ENCODE measurements around the gene HBE1.
"Not testable (repeated sequence)": the region's sequence is repeated elsewhere in the genome, so short reads cannot be mapped to it uniquely, and the experiment has no call there.

HBE1 gene

DNA sequence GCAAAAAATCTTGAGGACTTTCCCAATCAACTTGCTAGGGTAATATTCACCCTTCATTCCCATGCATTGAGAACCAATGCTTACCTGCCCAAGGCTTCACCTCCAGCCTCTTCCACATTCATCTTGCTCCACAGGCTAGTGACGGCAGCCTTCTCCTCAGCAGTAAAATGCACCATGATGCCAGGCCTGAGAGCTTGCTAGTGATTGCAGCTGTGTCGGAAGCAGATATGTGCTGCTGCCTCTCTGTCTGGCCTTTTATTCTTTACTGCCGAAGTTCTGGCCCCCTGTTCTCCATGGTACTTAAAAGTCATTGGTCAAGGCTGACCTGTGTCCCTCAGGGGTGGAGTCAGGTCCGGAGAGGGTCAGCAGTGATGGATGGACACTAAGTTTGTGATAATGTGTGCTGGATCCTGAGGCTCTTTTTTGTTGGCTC, at the start of gene HBE1:
TSS of gene HBE1 (minus strand) at position 231 of the 433 bp plus-strand sequence. CDS start at position 176, 55 bp downstream.
- DNase-seq, result no peak

DNA sequence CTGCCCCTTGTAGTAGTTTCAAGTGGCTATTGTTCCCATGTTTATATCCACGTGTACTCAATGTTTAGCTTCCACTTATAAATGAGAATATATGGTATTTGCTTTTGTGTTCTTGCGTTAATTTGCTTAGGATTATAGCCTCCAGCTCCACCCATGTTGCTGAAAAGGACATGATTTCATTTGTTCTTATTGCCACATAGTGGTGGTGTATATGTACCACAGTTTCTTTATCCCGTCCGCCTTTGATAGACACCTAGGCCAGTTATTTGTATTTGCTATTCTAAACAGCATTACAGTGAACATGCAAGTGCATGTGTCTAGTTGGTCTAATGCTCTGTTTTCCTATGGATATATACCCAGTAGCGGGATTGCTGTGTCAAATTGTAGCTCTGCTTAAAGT, 47.5 kb upstream of the HBE1 start:
- DNase-seq, result no peak

DNA sequence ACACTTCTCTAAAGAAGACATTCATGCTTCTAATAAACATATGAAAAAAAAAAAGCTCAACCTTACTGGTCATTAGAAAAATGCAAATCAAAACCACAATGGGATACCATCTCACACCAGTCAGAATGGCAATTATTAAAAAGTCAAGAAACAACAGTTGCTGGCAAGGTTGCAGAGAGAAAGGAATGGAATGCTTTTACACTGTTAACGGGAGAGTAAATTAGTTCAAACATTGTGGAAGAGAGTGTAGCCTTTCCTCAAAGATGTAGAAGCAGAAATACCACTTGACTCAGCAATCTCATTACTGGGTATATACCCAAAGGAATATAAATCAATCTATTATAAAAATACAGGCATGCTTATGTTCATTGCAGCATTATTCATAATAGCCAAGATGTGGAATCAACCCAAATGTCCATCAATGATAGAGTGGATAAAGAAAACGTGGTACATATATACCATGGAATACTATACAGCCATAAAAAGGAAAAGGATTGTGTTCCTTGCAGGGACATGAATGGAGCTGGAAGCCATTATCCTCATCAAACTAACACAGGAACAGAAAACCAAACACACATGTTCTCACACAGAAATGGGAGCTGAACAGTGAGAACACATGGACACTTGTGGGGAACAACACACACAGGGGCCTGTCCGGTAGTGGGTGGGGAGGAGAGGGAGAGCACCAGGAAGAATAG, 43.7 kb upstream of the HBE1 start:
- DNase-seq, result not testable (repeated sequence)

DNA sequence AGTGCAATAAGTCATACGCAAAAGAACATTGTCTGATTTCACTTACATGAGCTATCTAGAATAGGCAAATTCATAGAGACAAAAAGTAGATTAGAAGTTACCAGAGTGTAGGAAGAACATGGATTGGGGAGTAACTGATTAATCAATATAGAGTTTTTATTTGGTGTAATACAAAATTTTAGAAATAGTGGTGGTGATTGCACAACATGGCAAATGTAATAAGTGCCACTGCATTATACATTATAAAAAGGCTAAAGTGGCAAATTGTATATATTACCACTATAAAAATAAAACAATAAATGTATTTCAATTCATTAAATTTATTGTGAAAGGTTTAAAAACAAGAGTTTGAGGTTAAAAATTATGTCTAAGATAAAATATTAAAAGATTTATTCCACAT, 40.7 kb upstream of the HBE1 start:
- DNase-seq, result no peak

DNA sequence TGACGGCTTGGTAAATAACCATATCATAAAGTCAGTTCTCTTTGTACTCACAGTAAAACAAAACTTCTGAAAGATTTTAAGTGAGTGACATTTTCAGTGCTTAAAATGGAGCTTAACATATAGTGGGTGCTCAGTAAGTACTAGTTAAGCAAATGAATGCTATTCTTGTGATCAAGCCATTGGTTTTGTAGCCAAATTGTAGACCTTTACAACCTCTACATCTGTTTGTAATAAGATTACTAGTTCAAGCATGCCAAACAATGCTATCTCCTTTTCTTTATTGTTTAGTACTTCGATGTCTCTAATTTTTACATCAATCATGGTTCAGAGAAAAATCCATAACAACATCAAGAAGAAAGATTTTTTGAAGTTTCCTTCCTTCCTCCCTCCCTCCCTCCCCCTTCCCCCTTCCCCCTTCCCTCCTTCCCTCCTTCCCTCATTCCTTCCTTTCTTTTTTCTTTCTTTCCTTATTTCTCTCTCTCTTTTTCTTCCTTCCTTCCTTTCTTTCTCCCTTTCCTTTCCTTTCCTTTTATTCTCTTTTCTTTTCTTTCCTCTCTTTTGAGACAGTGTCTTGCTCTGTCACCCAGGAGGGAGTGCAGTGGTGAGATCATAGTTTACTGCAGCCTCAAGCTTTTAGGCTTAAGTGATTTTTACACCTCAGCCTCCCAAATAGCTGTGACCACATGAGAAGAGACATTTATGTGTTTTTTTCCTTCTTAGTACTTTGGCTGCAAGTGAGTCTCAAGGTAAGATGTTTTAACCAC, 37.7 kb upstream of the HBE1 start:
- DNase-seq, result no peak

DNA sequence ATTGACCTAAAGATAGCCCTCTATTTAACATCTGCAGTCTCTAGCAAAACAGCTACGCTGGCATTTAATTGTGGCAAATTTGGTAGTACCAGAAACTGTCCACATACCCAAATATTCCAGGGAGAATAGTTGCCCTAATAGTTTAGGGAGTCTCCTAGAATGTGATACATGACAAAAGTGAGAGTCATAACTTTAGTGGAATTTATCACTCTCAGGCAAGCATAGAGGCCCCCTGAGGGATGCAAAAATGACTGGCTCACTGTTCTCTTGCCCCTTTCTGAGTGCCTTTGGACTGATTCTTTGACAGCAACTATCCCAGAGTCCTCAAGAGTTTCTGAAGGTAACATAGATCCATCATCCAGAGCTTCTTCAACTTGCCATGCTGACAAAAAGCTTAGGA, 34.3 kb upstream of the HBE1 start:
- DNase-seq, result no peak

DNA sequence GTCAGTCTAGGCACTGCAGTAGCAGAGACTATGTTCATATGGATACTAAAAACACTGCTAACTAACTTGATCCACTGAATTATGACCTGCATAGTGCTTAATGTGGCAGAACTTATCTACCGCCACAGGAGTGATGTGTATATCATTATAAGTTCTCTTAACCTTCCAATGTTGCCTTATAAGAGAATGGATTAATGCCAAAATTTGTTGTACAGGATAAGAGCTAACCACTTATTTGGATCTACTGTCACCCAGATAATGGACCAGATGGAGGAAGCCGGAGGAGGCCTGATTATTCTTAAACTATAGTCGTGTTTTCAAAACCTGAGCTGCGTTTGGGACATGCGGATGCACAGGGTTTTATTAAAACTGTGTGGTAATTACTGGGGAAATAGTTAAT, 33.9 kb upstream of the HBE1 start:
- no peak for DNase-seq

DNA sequence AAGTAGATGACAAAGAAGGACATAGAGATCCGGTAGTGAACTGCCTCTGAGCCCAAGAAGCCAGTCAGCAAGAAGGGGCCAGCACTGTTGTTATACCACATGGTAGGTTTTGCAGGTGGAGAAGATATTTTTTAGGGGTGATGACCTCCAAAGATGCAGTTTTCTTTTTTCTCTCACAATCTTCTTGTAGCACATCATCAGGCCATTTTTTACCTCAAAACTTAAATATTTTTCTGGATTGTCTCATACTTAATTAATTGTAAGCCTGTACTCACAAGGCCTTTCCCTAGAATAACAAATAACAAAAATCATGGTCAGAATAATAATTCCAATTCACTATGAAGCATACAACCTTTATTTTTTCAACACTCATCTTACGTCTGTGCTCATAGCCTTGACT, 32.1 kb upstream of the HBE1 start, which contains the start of gene OR51B4:
TSS of gene OR51B4 (minus strand) at position 101 of the 400 bp plus-strand sequence. CDS start at position 101, 0 bp downstream.
- no peak for DNase-seq

DNA sequence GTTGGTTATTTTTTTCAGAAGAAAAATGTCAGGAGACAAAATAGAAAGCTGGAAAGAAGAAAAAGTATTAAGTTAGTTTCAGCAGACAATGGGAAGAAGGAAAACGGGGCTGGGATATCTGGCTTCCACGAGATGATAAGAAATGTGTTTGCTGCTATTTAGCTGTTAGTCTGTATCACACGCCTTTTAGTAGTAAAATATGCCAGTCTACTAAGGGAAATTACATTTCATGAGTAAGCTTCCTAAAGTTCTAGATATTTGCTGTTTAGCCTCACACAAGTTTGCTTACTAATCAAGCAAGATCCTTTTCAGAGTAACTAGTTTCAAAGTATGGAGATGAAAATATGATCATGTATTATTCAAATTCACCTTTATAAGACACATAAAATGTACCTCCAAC, 30.5 kb upstream of the HBE1 start:
- DNase-seq, result no peak

DNA sequence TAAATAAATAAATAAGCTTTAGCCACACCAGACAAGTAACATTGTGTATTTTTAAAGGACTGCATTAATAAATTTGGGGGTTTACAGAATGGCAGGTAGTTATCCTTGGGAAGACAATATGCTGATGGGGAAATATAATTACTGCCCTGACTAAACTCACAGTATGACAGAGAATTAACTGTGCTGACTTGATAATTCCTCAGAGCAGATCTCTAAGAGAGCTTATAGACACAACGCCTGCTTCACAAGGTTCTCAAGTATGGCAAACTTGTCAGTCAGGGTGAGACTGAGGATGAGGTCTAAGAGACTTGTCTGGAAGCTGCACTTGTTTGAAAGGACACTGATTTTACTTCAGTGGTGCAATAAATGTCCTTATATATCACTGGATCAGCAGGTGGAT, 28.7 kb upstream of the HBE1 start:
- DNase-seq, result no peak

DNA sequence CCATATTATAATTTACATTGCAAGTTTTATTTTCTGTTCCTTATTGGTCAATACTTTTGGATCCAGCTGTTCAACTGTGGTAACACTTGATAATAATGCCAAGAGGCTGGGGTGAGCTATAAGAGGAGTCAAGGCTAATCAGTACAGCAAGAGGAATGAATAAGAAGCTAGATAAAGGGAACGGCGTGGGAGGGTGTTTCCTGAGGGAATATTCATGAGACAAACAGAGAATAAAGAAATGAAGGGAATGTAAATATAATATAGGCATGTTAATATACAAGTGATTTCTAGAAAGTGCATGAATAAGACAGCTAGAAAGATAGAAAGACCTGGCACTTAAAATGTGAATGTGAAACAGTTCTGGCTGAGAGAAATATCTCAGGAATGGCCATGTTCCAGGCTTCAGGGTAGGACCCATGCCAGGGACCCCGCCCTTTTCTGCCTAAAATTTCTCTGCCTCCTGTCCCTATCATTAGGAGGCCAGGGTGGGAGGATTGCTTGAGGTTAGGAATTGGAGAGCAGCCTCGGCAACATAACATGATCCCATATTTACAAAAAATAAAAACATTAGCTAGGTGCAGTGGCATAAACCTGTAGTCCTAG, 28.1 kb upstream of the HBE1 start:
- DNase-seq, result no peak

DNA sequence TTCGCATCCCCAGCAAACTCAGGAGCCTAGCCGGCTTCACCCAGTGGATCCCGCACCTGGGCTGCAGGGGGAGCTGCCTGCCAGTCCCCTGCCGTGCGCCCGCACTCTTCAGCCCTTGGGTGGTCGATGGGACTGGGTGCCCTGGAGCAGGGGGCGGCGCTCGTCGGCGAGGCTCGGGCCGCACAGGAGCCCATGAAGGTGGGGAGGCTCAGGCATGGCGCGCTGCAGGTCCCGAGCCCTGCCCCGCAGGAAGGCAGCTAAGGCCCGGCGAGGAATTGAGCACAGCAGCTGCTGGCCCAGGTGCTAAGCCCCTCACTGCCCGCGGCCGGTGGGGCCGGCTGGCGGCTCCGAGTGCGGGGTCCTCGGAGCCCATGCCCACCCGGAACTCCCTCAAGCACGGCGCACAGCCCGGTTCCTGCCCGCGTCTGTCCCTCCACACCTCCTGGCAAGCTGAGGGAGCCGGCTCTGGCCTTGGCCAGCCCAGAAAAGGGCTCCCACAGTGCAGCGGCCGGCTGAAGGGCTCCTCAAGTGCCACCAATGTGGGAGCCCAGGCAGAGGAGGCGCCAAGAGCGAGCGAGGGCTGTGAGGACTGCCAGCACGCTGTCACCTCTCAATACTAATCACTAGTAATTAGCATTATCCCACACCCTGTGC, 24.7 kb upstream of the HBE1 start:
- DNase-seq, result not testable (repeated sequence)

DNA sequence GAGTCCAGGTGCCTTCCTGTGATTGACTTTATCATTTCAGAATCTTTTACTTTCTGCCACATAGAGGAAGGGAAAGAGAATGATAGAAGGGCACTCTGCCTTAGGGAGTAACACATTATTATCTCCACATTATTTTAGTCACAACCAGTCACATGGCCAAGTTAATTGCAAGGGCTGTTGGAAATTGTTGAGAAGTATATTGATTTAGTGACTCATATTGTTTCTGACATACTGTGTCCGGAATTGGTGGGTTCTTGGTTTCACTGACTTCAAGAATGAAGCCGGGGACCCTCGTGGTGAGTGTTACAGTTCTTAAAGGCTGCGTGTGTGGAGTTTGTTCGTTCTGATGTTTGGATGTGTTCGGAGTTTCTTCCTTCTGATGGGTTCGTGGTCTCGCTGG, 23.3 kb upstream of the HBE1 start:
- no peak for DNase-seq

DNA sequence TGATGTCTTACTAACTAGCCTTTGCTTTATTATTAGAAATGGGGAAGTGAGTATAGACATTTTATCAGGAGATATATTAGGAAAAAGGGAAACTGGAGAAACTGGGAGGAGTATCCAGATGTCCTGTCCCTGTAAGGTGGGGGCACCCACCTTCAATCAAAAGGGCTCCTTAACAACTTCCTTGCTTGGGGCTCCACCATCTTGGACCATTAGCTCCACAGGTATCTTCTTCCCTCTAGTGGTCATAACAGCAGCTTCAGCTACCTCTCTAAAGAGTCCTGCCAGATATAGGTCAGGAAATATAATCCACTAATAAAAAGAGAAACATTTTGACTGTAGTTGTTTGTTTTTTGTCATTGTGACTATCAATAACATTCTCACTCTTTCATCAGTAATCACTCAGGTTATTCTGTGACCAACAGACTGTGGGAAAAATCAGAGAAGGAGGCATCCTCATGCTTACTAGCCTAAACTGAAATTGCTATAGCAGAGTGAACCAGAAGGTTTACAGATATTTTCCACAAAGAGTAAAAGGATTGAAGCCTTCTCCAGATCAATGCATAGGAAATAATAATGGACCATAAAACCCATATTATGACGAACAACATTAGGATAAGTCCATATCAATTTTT, 21.6 kb upstream of the HBE1 start:
- DNase-seq, result no peak

DNA sequence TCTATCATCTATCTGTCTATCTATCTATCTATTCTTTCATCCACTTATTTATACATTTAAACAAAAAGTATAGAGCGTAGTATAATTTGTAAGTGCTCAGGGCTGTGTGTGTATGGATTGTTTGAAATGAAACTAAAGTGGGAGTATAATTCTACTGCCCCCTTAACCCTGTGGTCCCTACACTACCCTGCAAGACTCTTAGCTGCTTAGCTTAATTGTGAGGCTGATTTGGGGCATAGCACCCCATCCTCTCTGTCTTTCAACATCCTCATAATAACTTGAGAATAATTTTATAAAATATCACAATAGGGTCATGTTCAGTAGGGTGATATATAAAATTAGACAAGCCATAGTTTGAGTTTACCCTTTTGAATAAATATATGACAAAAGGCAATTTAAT, 20.4 kb upstream of the HBE1 start:
- no peak for DNase-seq

DNA sequence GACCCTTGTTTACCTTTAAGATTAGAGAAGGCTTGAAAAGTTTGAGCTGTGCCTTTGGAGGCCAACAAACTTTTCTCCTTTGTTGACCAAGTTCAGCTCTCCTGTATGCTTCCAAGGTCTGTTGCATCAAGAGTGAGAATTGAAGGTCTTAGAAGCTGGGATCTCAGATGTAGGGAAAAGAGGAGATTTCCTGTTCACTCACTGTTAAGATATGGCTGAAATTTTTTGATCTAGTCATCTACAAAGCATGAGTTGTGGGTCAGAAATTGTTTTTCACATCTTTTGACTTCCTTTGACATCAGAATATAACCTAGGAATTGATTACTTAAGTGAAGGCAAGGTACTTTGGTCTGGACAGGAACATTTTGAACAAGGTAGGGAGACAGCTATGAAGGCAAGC, 20.0 kb upstream of the HBE1 start:
- DNase-seq, result no peak

DNA sequence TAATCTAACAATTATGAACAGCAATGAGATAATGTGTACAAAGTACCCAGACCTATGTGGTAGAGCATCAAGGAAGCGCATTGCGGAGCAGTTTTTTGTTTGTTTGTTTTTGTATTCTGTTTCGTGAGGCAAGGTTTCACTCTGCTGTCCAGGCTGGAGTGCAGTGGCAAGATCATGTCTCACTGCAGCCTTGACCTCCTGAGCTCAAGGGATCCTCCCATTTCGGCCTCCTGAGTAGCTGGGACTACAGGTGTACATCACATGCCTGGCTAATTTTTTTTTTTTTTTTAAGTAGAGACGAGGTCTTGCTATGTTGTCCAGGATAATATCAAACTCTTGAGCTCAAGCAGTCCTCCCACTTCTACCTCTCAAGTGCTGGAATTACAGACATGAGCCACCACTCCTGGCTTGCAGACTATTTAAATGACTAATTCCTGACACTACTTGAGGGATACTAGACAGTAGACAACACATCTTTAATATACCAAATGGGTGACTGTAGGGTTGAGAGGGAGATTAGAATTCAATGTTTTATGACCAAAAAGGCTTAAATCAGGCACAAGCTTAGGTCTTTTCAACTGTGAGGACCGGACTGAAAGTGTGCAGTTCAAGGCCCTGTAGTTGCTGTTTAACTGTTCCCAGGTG, 19.3 kb upstream of the HBE1 start:
- DNase-seq, result no peak

DNA sequence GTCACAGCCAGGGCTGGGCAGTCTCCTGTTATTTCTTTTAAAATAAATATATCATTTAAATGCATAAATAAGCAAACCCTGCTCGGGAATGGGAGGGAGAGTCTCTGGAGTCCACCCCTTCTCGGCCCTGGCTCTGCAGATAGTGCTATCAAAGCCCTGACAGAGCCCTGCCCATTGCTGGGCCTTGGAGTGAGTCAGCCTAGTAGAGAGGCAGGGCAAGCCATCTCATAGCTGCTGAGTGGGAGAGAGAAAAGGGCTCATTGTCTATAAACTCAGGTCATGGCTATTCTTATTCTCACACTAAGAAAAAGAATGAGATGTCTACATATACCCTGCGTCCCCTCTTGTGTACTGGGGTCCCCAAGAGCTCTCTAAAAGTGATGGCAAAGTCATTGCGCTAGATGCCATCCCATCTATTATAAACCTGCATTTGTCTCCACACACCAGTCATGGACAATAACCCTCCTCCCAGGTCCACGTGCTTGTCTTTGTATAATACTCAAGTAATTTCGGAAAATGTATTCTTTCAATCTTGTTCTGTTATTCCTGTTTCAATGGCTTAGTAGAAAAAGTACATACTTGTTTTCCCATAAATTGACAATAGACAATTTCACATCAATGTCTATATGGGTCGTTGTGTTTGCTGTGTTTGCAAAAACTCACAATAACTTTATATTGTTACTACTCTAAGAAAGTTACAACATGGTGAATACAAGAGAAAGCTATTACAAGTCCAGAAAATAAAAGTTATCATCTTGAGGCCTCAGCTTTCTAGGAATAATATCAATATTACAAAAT, 18.6 kb upstream of the HBE1 start:
- no peak for DNase-seq

DNA sequence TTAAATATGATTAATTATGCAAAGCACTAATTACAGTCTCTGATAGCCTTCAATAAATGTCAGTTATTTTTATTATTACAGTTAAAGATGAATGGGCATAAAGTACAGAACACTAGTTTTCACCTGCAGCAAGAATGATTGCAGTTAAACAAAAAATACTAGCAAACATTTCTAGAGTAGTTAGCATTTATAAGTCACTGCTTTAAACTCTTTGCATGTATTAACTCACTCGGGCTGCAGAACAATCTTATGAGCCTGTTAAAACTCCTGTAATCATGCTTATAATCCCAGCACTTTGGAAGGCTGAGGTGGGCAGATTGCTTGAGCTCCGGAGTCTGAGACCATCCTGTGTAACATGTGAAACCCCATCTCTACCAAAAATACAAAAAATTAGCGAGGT, 17.2 kb upstream of the HBE1 start:
- no peak for DNase-seq

DNA sequence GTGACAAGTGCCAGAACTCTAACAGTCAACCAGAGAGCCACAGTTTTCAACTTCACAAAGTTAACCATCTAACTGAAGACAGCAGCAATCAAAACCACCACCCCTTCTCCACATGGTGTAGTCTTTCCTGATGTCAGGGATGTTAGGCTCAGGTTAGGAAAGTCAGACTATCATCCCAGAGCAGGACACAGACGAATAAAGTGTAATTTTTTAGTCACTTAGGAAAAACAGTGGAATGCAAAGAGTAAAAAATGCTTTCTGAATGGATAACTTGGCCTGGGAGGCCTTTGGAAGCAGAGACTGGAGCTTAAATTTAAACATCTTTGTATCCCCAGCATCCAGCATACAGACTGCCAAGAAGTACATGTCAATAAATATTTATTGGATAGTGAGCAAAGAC, 16.6 kb upstream of the HBE1 start:
- DNase-seq, result no peak

DNA sequence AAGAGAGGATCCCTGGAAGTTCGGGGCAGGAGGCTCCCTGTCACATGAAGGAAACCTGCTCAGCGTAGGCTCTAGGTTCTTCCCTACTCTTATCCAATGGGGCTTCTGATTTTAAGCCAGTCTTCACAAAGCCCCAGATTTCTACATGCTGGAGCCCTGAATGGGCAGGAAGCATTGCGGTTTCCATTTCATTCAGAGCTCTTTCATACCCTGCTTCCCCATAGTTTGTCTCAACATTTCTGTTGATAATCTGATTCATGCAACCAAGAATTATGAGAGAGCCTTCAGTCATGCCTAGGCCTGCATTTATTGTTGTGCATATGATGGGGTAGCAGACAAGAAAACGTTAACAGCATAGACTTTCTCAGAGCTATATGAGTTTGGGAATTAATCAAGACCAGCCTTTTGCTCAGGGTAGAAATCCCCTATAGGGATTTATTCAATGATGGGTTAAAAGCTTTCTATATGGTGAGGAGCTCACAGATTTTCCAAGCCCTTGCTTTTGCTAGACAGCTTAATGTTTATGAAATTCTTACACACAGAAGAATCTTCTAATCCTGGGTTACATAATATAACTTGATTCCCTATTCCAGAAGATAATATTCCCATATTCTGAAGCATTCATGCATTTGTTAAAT, 16.1 kb upstream of the HBE1 start:
- DNase-seq, result no peak
